Activated B cell treated with CpG ODN at 0.5 μM for 24 hours (primary cell): Measurements from ENCODE around the gene DCC. TPM values are rescaled to one million over a fixed set of nuclear protein-coding genes. Genes with fewer than 3 reads are reported as not detected.

Source experiments
- ATAC-seq: fragments of 200-7000 bp; cut with Tn5 transposase; one replicate; pipeline ENCODE4 v1.10.0; 2021; ENCODE audit warnings: low read depth, mild to moderate bottlenecking, moderate library complexity
- CTCF ChIA-PET: fragments of 350-600 bp; sonication (Branson Sonifier 250); formaldehyde crosslinking; loops from one replicate; lab custom pipeline; 2021; ENCODE audit warnings: antibody characterized with exemption; lab: Charles Lee
- POLR2A ChIA-PET: fragments of 350-600 bp; sonication (Branson Sonifier 250); formaldehyde crosslinking; loops from one replicate; lab custom pipeline; 2021; ENCODE audit warnings: antibody characterized with exemption; lab: Charles Lee
- DNase-seq: peaks from one replicate; pipeline ENCODE4 v3.0.0; 2022
- H3K27ac Mint-ChIP-seq: one replicate; pipeline ENCODE4 v1.8.0; 2020; ENCODE audit warnings: mixed read lengths
- H3K27me3 Mint-ChIP-seq: one replicate; pipeline ENCODE4 v1.8.0; 2021; ENCODE audit warnings: mixed read lengths
- H3K36me3 Mint-ChIP-seq: one replicate; pipeline ENCODE4 v1.8.0; 2021; ENCODE audit warnings: low read depth, mixed read lengths
- H3K4me1 Mint-ChIP-seq: one replicate; pipeline ENCODE4 v1.8.0; 2021; ENCODE audit warnings: mixed read lengths
- H3K4me3 Mint-ChIP-seq: one replicate; pipeline ENCODE4 v1.8.0; 2020; ENCODE audit warnings: mild to moderate bottlenecking, mixed read lengths
- H3K9me3 Mint-ChIP-seq: one replicate; pipeline ENCODE4 v1.8.0; 2020; ENCODE audit warnings: mixed read lengths
- CTCF ChIP-seq: fragments of 200-600 bp; IDR thresholded peaks from one replicate; pipeline ENCODE4 v1.8.0; 2022; ENCODE audit warnings: antibody characterized with exemption, mild to moderate bottlenecking
- intact Hi-C: fragments of 100-400 bp; cut with micrococcal nuclease; formaldehyde crosslinking; loops from one replicate; pipeline ENCODE4 v1.15.1; 2024
- total RNA-seq: library from RNA; stranded (reverse); gene quantifications from 2 replicates; pipeline ENCODE4 v1.2.3, GENCODE V29; 2022

Gene DCC
- total RNA-seq, 1 donor from 2014 or later, result not detected

DNA sequence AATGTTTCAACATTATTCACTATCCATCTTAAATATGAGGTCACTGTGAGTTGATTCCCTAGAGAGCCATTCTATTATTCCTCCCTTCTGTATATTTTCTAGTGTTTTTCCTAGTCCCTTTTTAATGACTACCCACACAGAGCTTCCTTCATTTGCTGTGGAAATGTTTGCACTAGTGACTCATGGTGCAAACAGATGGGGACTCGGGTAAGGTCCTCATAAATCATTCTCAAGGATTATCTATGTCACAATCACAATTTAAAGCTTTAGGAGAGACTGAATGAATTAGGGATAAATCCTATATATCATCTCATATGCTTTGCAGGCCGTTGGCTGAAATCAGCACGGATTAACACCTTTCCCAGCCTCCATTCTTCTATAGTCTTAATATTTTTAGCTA, 159.6 kb downstream of the DCC start:
- no peaks in the 10 kb centered on the region for H3K36me3 Mint-ChIP-seq
- ChIA-PET POLR2A (no interaction called here), CTCF (no interaction called here)
- intact Hi-C loops, result no loop called here
- TF ChIP-seq CTCF, result no peak
- no peak overlapping the region for H3K27ac Mint-ChIP-seq
- DNase-seq (no peak), ATAC-seq (no peak)
- H3K4me3 Mint-ChIP-seq, result no peak overlapping the region
- H3K27me3 Mint-ChIP-seq, result no peaks in the 10 kb centered on the region
- peaks cover 9% of the 10 kb centered on the region for H3K9me3 Mint-ChIP-seq
- no peaks in the 10 kb centered on the region for H3K4me1 Mint-ChIP-seq

GRCh38 chr18:52504589-52504988, 164.6 kb downstream of the DCC start:
- intact Hi-C loops, result no loop called here
- Mint-ChIP-seq H3K4me3 (no peak overlapping the region), H3K27me3 (no peaks in the 10 kb centered on the region), H3K4me1 (no peaks in the 10 kb centered on the region), H3K9me3 (peaks cover 5% of the 10 kb centered on the region), H3K36me3 (no peaks in the 10 kb centered on the region), H3K27ac (no peak overlapping the region)
- ATAC-seq, result no peak
- CTCF ChIA-PET, result no interaction called here
- TF ChIP-seq CTCF, result no peak
- POLR2A ChIA-PET, result no interaction called here
- no peak for DNase-seq

DNA sequence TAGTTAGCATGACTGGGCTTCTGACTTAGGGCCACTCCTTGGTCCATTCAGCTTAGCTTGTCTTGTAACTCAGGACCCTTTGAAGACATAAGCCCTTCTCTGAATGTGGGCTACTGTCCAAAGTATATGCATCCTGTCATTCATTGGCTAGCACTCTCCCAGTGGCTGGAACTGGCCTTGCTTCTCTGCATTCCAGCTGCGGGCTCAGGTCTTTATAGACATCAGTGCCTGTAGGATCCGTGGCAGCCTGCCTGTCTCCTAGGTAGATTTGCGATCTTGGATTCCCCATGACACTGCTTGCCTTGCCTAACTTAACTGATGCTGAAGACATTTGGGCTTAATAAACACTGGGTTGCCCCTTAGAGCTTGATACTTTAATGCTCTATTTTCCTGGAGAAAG, 170.1 kb downstream of the DCC start:
- Mint-ChIP-seq H3K4me1 (no peaks in the 10 kb centered on the region), H3K4me3 (no peak overlapping the region), H3K9me3 (no peaks in the 10 kb centered on the region), H3K27me3 (no peaks in the 10 kb centered on the region), H3K27ac (no peak overlapping the region), H3K36me3 (no peaks in the 10 kb centered on the region)
- DNase-seq (no peak), ATAC-seq (no peak)
- intact Hi-C loops, result no loop called here
- TF ChIP-seq CTCF, result no peak
- POLR2A ChIA-PET, result no interaction called here
- CTCF ChIA-PET, result no interaction called here

DNA sequence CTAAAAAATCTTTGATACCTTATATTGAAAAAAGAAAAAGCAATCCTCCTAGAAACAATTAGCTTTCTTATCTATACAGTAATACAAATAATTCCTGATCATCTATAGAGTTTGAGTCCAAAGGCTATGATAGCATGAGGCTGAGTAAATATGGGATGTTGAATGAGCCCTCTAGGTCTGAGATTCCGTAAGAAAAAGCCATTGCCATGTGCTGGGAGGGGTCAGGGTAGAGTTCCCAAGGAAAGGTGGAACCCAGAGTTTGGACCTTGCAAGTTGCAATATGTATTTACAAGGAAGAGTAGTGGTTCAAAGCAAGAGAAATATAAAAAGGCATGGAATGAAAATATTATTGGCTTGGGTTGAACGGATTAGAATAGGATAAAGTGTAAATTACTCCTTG, 178.1 kb downstream of the DCC start:
- POLR2A ChIA-PET, result no interaction called here
- no peaks in the 10 kb centered on the region for H3K27me3 Mint-ChIP-seq
- CTCF ChIA-PET, result no interaction called here

GRCh38 chr18:52519021-52519420, 179.0 kb downstream of the DCC start:
- intact Hi-C loops, result no loop called here
- no peaks in the 10 kb centered on the region for H3K36me3 Mint-ChIP-seq
- no peaks in the 10 kb centered on the region for H3K4me1 Mint-ChIP-seq
- no peak overlapping the region for H3K4me3 Mint-ChIP-seq
- DNase-seq, result no peak
- ChIA-PET POLR2A (no interaction called here), CTCF (no interaction called here)
- H3K27ac Mint-ChIP-seq, result no peak overlapping the region
- H3K27me3 Mint-ChIP-seq, result no peaks in the 10 kb centered on the region
- no peak for ATAC-seq
- no peak for TF ChIP-seq CTCF
- H3K9me3 Mint-ChIP-seq, result peaks cover 2% of the 10 kb centered on the region

More for the DNA sequence above, 178.1 kb downstream of the DCC start:
- Mint-ChIP-seq H3K9me3 (peaks cover 2% of the 10 kb centered on the region), H3K36me3 (no peaks in the 10 kb centered on the region), H3K4me3 (no peak overlapping the region), H3K4me1 (no peaks in the 10 kb centered on the region), H3K27ac (no peak overlapping the region)
- DNase-seq, result no peak
- no peak for ATAC-seq
- intact Hi-C loops, result no loop called here
- TF ChIP-seq CTCF, result no peak
